GM19467 (cell line): ENCODE data around the gene NCCRP1.

Experiments
- ATAC-seq: cut with Tn5 transposase; IDR thresholded peaks from one replicate; pipeline ENCODE4 v1.9.1; 2021; ENCODE audit warnings: mild to moderate bottlenecking, moderate library complexity; ENCODE audit not compliant: unreplicated experiment

NCCRP1 gene

GRCh38 chr19:39164289-39164688 is 32.5 kb upstream of the NCCRP1 start:
- ATAC-seq = no peak

- no peak for ATAC-seq
These were observed 30.9 kb upstream of the NCCRP1 start for GRCh38 chr19:39165857-39166256.

GRCh38 chr19:39166571-39167391 is 30.0 kb upstream of the NCCRP1 start:
- no peak for ATAC-seq

GRCh38 chr19:39167461-39168257 is 29.1 kb upstream of the NCCRP1 start:
- ATAC-seq = no peak

GRCh38 chr19:39168258-39169142 is 28.3 kb upstream of the NCCRP1 start:
- ATAC-seq = no peak

GRCh38 chr19:39169143-39169810 is 27.5 kb upstream of the NCCRP1 start:
- no peak for ATAC-seq

GRCh38 chr19:39170386-39171231 is 26.2 kb upstream of the NCCRP1 start:
- ATAC-seq = no peak

GRCh38 chr19:39171479-39172465 is 25.0 kb upstream of the NCCRP1 start:
- ATAC-seq = no peak

- no peak for ATAC-seq
These were observed 23.9 kb upstream of the NCCRP1 start for GRCh38 chr19:39172700-39173501.

GRCh38 chr19:39173502-39173991 is 23.2 kb upstream of the NCCRP1 start:
- ATAC-seq = no peak

- no peak for ATAC-seq
These were observed 22.6 kb upstream of the NCCRP1 start for GRCh38 chr19:39174142-39174541.

- no peak for ATAC-seq
These were observed 21.9 kb upstream of the NCCRP1 start for GRCh38 chr19:39174558-39175544.

- ATAC-seq = no peak
These were observed 21.2 kb upstream of the NCCRP1 start for GRCh38 chr19:39175564-39175963.

- ATAC-seq = no peak
These were observed 19.6 kb upstream of the NCCRP1 start for GRCh38 chr19:39177110-39177699.

- no peak for ATAC-seq
These were observed 19.0 kb upstream of the NCCRP1 start for GRCh38 chr19:39177736-39178135.
